Medulla oblongata (tissue), 1 donor: Measurements from ENCODE around the gene EXOC8.

Experiments
- DNase-seq: peaks from one replicate; pipeline ENCODE4 v3.0.0-alpha.2; 2015; ENCODE audit errors: extremely low spot score

Gene EXOC8

GRCh38 chr1:231313661-231314060, 24.0 kb downstream of the EXOC8 start:
- no peak for DNase-seq

GRCh38 chr1:231312432-231312788, 25.2 kb downstream of the EXOC8 start:
- DNase-seq = no peak

DNA sequence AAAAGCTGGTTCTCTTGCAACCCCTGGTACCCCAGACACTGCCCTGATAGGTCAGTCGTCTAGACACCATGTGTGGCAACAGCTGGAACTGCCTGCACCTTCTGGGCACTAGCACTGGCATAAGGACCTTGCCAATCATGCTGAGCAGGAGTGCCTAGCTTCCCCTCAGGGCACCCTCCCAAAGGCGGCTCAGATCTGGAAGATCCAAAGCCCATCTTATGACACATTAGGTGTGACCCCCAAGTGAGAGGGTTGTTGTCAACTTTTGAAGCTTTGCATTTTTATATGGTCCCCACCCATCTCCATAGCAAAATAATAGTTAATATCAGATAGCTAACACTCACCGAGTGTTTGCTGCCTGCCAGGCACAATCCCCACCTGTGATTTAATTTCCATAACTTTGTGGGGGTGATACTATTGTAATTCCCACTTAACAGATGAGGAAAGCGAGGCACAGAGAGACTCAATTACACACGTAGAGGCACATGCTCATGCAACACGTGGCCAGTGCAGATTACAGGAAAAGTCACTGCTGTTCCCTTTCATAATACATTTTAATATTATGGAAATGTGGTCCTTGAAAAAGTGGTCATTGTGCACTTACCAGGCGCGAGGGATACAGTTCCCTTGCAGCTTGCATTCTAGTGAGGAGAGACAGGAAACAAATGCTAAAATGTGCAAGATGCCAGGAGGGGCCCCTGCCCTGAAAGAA, 25.8 kb downstream of the EXOC8 start:
- no peak for DNase-seq

- DNase-seq = no peak
Measured at GRCh38 chr1:231310391-231310934, 27.2 kb downstream of the EXOC8 start.

GRCh38 chr1:231301990-231302389, 35.7 kb downstream of the EXOC8 start:
- DNase-seq = no peak

DNA sequence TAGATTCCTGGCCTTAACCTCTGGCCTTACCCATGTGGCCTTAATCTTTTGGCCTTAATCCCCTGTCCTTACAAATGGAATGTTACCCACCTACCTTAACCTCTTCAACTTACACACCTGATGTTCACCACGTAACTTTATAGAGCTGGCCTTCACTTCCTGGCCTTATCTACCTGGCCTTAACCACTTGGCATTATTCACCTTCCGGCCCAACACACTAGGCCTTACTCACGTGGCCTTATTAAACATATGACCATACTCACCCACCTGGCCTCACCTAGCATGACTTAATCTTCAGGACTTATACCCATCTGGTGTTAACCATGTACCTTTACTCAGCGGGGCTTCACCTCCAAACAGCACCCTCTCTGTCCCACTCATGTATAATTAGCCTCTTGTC, 41.7 kb downstream of the EXOC8 start:
- no peak for DNase-seq

- no peak for DNase-seq
Measured at GRCh38 chr1:231286603-231287002, 51.0 kb downstream of the EXOC8 start.

GRCh38 chr1:231284441-231284840, 53.2 kb downstream of the EXOC8 start:
- DNase-seq = no peak
